HL-60 (cell line): ENCODE data around the gene RBM23.

ENCODE experiments used
- DNase-seq, 2 experiments: peaks; one replicate each; pipeline ENCODE4 v3.0.0-alpha.2; 2010 to 2020; ENCODE audit warnings: low read depth in 1 of 2, low spot score in 1 of 2
- H3K27ac ChIP-seq: fragments of 250-450 bp; sonication (Bioruptor Pico); replicated peaks from 2 replicates; pipeline ENCODE4 v1.5.1; 2020; ENCODE audit warnings: mild to moderate bottlenecking, moderate library complexity
- H3K27me3 ChIP-seq: fragments of 250-450 bp; sonication (Bioruptor Pico); 2 replicates; pipeline ENCODE4 v1.5.1; 2021; ENCODE audit warnings: mild to moderate bottlenecking, moderate library complexity; ENCODE audit not compliant: insufficient read depth, poor library complexity, severe bottlenecking
- H3K4me3 ChIP-seq: replicated peaks from 2 replicates; pipeline ENCODE4 v1.5.1; 2011; ENCODE audit warnings: mild to moderate bottlenecking, control low read depth, low read length; ENCODE audit not compliant: insufficient read depth
- CTCF ChIP-seq: IDR thresholded peaks from one replicate; pipeline ENCODE4 v1.5.1; 2011; ENCODE audit warnings: low read length, control low read depth, inconsistent platforms; ENCODE audit not compliant: insufficient read depth
- GABPA ChIP-seq: IDR thresholded peaks from 2 replicates; pipeline ENCODE4 v1.6.1; 2012; ENCODE audit warnings: low read depth
- POLR2AphosphoS5 ChIP-seq: IDR thresholded peaks from 2 replicates; pipeline ENCODE4 v1.6.1; 2012; ENCODE audit warnings: low read depth
- REST ChIP-seq: IDR thresholded peaks from 2 replicates; pipeline ENCODE4 v1.6.1; 2012; ENCODE audit warnings: low read depth; ENCODE audit not compliant: insufficient replicate concordance
- SPI1 ChIP-seq: IDR thresholded peaks from 2 replicates; pipeline ENCODE4 v1.6.1; 2012; ENCODE audit warnings: low read depth, mild to moderate bottlenecking, borderline replicate concordance

The RBM23 gene

GRCh38 chr14:22896760-22897159 is 22.2 kb downstream of the RBM23 start:
- H3K27me3 ChIP-seq: no peaks in the 10 kb centered on the region
- DNase-seq: no peak
- no peak overlapping the region for H3K27ac ChIP-seq
- TF ChIP-seq POLR2AphosphoS5: no peak
- TF ChIP-seq REST: no peak
- TF ChIP-seq GABPA: no peak
- TF ChIP-seq SPI1: no peak
- H3K4me3 ChIP-seq: no peak overlapping the region

GRCh38 chr14:22896356-22896755 is 22.6 kb downstream of the RBM23 start:
- no peak for DNase-seq
- Histone ChIP-seq H3K27ac (no peak overlapping the region), H3K27me3 (no peaks in the 10 kb centered on the region), H3K4me3 (no peak overlapping the region)
- TF ChIP-seq REST (no peak), SPI1 (no peak), CTCF (no peak), GABPA (no peak), POLR2AphosphoS5 (no peak)

- TF ChIP-seq POLR2AphosphoS5: no peak
- TF ChIP-seq SPI1: no peak
- TF ChIP-seq GABPA: no peak
- TF ChIP-seq CTCF: no peak
- no peak for TF ChIP-seq REST
- no peaks in the 10 kb centered on the region for H3K27me3 ChIP-seq
These were observed 23.5 kb downstream of the RBM23 start for GRCh38 chr14:22895402-22895801.

GRCh38 chr14:22893706-22894105 is 25.2 kb downstream of the RBM23 start:
- no peak for DNase-seq
- no peak overlapping the region for H3K4me3 ChIP-seq
- TF ChIP-seq GABPA: no peak
- TF ChIP-seq SPI1: no peak
- TF ChIP-seq REST: no peak
- no peak for TF ChIP-seq POLR2AphosphoS5
- no peak for TF ChIP-seq CTCF
- H3K27me3 ChIP-seq: no peaks in the 10 kb centered on the region
- H3K27ac ChIP-seq: no peak overlapping the region

More at GRCh38 chr14:22895402-22895801, 23.5 kb downstream of the RBM23 start:
- H3K4me3 ChIP-seq: no peak overlapping the region
- H3K27ac ChIP-seq: no peak overlapping the region
- DNase-seq: no peak
